Caco-2 (cell line): ENCODE measurements around the gene DMAP1. TPM values are rescaled to one million over a fixed set of nuclear protein-coding genes. Genes with fewer than 3 reads are reported as not detected.

Source experiments
- BruUV-seq: library from RNA; stranded (reverse); fragments of 400-500 nt; replicated peaks from 2 replicates; lab custom pipeline; 2021; lab: Mats Ljungman, UMichigan
- CTCF ChIA-PET: fragments of 300-600 bp; sonication (Branson Sonifier 250); formaldehyde crosslinking; loops from one replicate; lab custom pipeline; 2022; ENCODE audit warnings: antibody characterized with exemption; lab: Charles Lee
- POLR2A ChIA-PET: fragments of 300-600 bp; sonication (Branson Sonifier 250); formaldehyde crosslinking; loops from one replicate; lab custom pipeline; 2022; ENCODE audit warnings: antibody characterized with exemption; lab: Charles Lee
- DNase-seq, 2 experiments: peaks; one replicate each; pipeline versions ENCODE4 v3.0.0 to v3.0.0-alpha.2; 2020 to 2022
- H3K27me3 ChIP-seq: replicated peaks from 2 replicates; pipeline ENCODE4 v1.6.0; 2011; ENCODE audit warnings: low read length; ENCODE audit not compliant: control insufficient read depth, insufficient read depth
- H3K36me3 ChIP-seq: 2 replicates; pipeline ENCODE4 v1.5.1; 2011; ENCODE audit warnings: low read length; ENCODE audit not compliant: control insufficient read depth, insufficient read depth
- H3K4me1 ChIP-seq: fragments of 250-450 bp; sonication (Bioruptor Pico); 2 replicates; pipeline ENCODE4 v1.5.1; 2020; ENCODE audit warnings: mild to moderate bottlenecking
- H3K4me3 ChIP-seq: 2 replicates; pipeline ENCODE4 v1.5.1; 2011; ENCODE audit warnings: low read depth, mild to moderate bottlenecking, control low read depth, low read length
- H3K9me3 ChIP-seq: fragments of 250-450 bp; sonication (Bioruptor Pico); 2 replicates; pipeline ENCODE4 v1.5.1; 2020; ENCODE audit warnings: mild to moderate bottlenecking, moderate library complexity
- H3K27ac Mint-ChIP-seq: one replicate; pipeline ENCODE4 v1.8.0; 2022; ENCODE audit warnings: mixed read lengths; ENCODE audit not compliant: unreplicated experiment
- H3K27me3 Mint-ChIP-seq: one replicate; pipeline ENCODE4 v1.8.0; 2022; ENCODE audit warnings: mixed read lengths; ENCODE audit not compliant: insufficient read depth, unreplicated experiment
- H3K36me3 Mint-ChIP-seq: one replicate; pipeline ENCODE4 v1.8.0; 2022; ENCODE audit warnings: mild to moderate bottlenecking, mixed read lengths; ENCODE audit not compliant: insufficient read depth, unreplicated experiment
- H3K4me1 Mint-ChIP-seq: one replicate; pipeline ENCODE4 v1.8.0; 2022; ENCODE audit warnings: low read depth, mixed read lengths; ENCODE audit not compliant: unreplicated experiment
- H3K4me3 Mint-ChIP-seq: one replicate; pipeline ENCODE4 v1.8.0; 2022; ENCODE audit warnings: mild to moderate bottlenecking, moderate library complexity, mixed read lengths; ENCODE audit not compliant: unreplicated experiment
- H3K9me3 Mint-ChIP-seq: one replicate; pipeline ENCODE4 v1.8.0; 2022; ENCODE audit warnings: mixed read lengths; ENCODE audit not compliant: unreplicated experiment
- intact Hi-C: fragments of 100-400 bp; cut with micrococcal nuclease; formaldehyde crosslinking; loops from one replicate; pipeline ENCODE4 v1.10.0; 2022; ENCODE audit not compliant: unreplicated experiment
- total RNA-seq: library from RNA; stranded (reverse); gene quantifications from 2 replicates; pipeline ENCODE4 v1.2.3, GENCODE V29; 2022
- TF ChIP-seq, protein P1 (sequence below), 2 experiments: fragments of 200-600 bp in 1 of 2; IDR thresholded peaks; 1 replicate in 1 of 2; 2 replicates in 1 of 2; pipeline versions ENCODE4 v1.5.1 to v1.8.0; 2011 to 2022; ENCODE audit warnings: antibody characterized with exemption in 1 of 2, control low read depth in 1 of 2, inconsistent platforms in 1 of 2, low read depth in 1 of 2, low read length in 1 of 2, mild to moderate bottlenecking in 1 of 2, moderate library complexity in 1 of 2; ENCODE audit not compliant: insufficient read depth in 1 of 2, severe bottlenecking in 1 of 2, unreplicated experiment in 1 of 2

DMAP1 gene
- total RNA-seq, 1 experiment from 2014 or later, result 40.4 TPM

DNA sequence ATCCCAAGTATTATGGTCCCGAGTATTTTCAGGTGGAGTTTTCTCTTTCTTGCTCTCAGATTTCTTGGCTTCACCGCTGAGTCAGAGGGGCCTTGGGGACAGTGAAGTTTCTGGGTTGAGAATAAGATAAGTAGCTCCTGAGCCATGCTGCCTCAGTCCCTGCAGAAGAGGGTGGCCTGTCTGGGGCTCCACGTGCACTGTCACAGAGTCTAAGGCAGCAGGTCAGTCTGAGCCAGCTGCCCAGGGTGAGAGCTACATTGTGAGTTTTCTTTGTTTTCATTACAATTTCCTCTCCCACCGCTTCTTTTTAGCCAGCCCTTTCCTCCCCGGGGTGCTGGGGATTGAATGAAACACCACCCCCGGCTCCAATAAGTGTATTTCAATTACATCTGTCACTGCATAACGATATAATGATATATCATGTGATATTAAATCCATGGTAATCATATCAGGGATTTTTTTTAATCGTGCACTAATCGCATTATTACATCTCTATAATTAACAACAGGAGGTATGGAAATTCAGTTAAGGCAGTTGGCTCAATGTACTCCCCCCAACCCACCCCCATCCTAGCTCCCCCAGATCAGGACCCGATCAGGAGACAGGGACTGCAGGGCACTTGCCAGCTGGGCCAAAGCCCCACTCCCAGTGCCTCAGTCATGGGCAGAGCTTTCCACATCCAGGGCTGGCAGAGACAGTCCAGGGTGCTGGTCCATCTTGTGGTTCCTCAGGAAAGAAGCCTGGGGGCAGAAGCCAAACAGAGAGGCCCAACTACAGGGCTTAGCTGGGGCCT, 43.7 kb downstream of the DMAP1 start:
- Mint-ChIP-seq H3K27me3 (no peaks in the 10 kb centered on the region), H3K36me3 (no peaks in the 10 kb centered on the region), H3K27ac (no peak overlapping the region), H3K9me3 (no peaks in the 10 kb centered on the region), H3K4me1 (peaks cover 18% of the 10 kb centered on the region), H3K4me3 (no peak overlapping the region)
- Histone ChIP-seq H3K4me1 (peaks cover 5% of the 10 kb centered on the region; the same call in 1 of the 2 replicates), H3K9me3 (no peaks in the 10 kb centered on the region), H3K4me3 (no peak overlapping the region), H3K27me3 (no peaks in the 10 kb centered on the region), H3K36me3 (no peaks in the 10 kb centered on the region)
- no peak for DNase-seq
- intact Hi-C loops, result no loop called here
- POLR2A ChIA-PET, result no interaction called here
- TF ChIP-seq, protein P1, sequence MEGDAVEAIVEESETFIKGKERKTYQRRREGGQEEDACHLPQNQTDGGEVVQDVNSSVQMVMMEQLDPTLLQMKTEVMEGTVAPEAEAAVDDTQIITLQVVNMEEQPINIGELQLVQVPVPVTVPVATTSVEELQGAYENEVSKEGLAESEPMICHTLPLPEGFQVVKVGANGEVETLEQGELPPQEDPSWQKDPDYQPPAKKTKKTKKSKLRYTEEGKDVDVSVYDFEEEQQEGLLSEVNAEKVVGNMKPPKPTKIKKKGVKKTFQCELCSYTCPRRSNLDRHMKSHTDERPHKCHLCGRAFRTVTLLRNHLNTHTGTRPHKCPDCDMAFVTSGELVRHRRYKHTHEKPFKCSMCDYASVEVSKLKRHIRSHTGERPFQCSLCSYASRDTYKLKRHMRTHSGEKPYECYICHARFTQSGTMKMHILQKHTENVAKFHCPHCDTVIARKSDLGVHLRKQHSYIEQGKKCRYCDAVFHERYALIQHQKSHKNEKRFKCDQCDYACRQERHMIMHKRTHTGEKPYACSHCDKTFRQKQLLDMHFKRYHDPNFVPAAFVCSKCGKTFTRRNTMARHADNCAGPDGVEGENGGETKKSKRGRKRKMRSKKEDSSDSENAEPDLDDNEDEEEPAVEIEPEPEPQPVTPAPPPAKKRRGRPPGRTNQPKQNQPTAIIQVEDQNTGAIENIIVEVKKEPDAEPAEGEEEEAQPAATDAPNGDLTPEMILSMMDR (IDR thresholded peaks at IDR 0.05; ENCODE audit: insufficient read depth in 1 of 2, low read depth in 1 of 2, low read length in 1 of 2, severe bottlenecking in 1 of 2, unreplicated experiment in 1 of 2), result no peak
- CTCF ChIA-PET, result no interaction called here
- no TSS peak for BruUV-seq

DNA sequence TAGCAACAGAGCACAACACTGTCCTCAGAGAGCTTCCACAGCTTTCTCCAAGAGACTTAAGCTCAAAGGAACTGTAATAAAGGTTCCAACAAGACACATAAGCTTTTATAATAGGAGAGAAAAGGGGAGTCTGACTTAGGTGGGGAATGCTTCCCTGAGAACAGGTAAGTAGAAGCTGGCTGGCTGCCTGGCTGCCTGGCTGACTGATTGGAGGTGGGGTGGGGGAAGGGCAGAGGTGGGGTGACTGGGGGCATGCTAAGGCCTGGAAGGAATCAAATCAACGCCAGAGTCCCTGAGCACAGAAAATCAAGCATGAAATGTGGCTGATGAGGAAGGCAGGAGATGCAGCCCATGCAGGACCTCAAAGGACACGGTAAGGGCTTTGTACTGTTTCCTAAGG, 45.8 kb downstream of the DMAP1 start:
- CTCF ChIA-PET, result no interaction called here
- intact Hi-C loops, result no loop called here
- no TSS peak for BruUV-seq
- H3K4me1 Mint-ChIP-seq, result peaks cover 22% of the 10 kb centered on the region
- H3K9me3 Mint-ChIP-seq, result no peaks in the 10 kb centered on the region
- POLR2A ChIA-PET, result no interaction called here
- TF ChIP-seq, protein P1 (IDR thresholded peaks at IDR 0.05; ENCODE audit: insufficient read depth in 1 of 2, low read depth in 1 of 2, low read length in 1 of 2, severe bottlenecking in 1 of 2, unreplicated experiment in 1 of 2), result no peak
- Histone ChIP-seq H3K4me3 (no peak overlapping the region), H3K36me3 (no peaks in the 10 kb centered on the region), H3K4me1 (peaks cover 5% of the 10 kb centered on the region; the same call in 1 of the 2 replicates), H3K9me3 (no peaks in the 10 kb centered on the region), H3K27me3 (no peaks in the 10 kb centered on the region)
- no peak overlapping the region for H3K4me3 Mint-ChIP-seq
- no peak for DNase-seq
- no peaks in the 10 kb centered on the region for H3K36me3 Mint-ChIP-seq
- H3K27ac Mint-ChIP-seq, result no peak overlapping the region
- no peaks in the 10 kb centered on the region for H3K27me3 Mint-ChIP-seq

- H3K27me3 Mint-ChIP-seq, result no peaks in the 10 kb centered on the region
- POLR2A ChIA-PET, result no interaction called here
- TF ChIP-seq, protein P1 (IDR thresholded peaks at IDR 0.05; ENCODE audit: insufficient read depth in 1 of 2, low read depth in 1 of 2, low read length in 1 of 2, severe bottlenecking in 1 of 2, unreplicated experiment in 1 of 2), result no peak
- BruUV-seq, result no TSS peak
- Histone ChIP-seq H3K9me3 (no peaks in the 10 kb centered on the region), H3K36me3 (no peaks in the 10 kb centered on the region), H3K4me1 (peaks cover 5% of the 10 kb centered on the region; the same call in 1 of the 2 replicates), H3K27me3 (no peaks in the 10 kb centered on the region), H3K4me3 (no peak overlapping the region)
- H3K27ac Mint-ChIP-seq, result peak overlapping the region; percentile 36
- no peaks in the 10 kb centered on the region for H3K36me3 Mint-ChIP-seq
- H3K4me3 Mint-ChIP-seq, result no peak overlapping the region
- no peaks in the 10 kb centered on the region for H3K9me3 Mint-ChIP-seq
- peak; percentile 15 to 35 for DNase-seq
- intact Hi-C loops, result no loop called here
- H3K4me1 Mint-ChIP-seq, result peaks cover 22% of the 10 kb centered on the region
- CTCF ChIA-PET, result no interaction called here
These were observed 47.5 kb downstream of the DMAP1 start for GRCh38 chr1:44260792-44261170.
